ENCODE results near the gene PAQR8. TPM values are rescaled to one million over a fixed set of nuclear protein-coding genes. Genes with fewer than 3 reads are reported as not detected.
"Not testable (repeated sequence)": the region's sequence is repeated elsewhere in the genome, so short reads cannot be mapped to it uniquely, and the experiment has no call there.

Gene PAQR8
- total RNA-seq, 1 donor from 2014 or later: 21.2 TPM

- Mint-ChIP-seq H3K36me3 (no peaks in the 10 kb centered on the region), H3K4me1 (ENCODE audit: unreplicated experiment) (peaks cover 6% of the 10 kb centered on the region), H3K27ac (no peak overlapping the region), H3K4me3 (no peak overlapping the region), H3K27me3 (no peaks in the 10 kb centered on the region), H3K9me3 (no peaks in the 10 kb centered on the region)
- no peak for TF ChIP-seq CTCF (conservative IDR thresholded peaks at IDR 0.05)
- DNase-seq (ENCODE audit: extremely low spot score, unreplicated experiment): no peak
Observed at GRCh38 chr6:52423448-52423847, 61.5 kb downstream of the PAQR8 start.

DNA sequence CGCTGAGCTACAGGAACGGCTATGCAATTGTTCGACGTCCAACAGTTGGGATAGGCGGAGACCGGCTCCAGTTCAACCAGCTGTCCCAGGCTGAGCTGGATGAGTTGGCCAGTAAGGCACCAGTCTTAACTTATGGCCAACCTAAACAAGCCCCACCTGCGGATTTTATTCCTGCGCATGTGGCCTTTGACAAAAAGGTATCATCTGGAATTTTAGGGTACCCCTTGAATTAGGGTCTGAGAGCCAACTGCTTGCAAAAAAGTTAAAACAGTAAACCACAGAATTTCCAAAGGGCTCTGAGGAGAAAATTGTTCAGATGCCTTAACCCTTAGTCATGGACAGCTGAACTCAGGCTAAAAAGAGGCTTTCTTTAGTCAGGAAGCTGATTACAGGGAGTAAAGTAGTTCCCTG is 62.0 kb downstream of the PAQR8 start:
- Mint-ChIP-seq H3K4me3 (no peak overlapping the region), H3K9me3 (no peaks in the 10 kb centered on the region), H3K4me1 (ENCODE audit: unreplicated experiment) (peaks cover 6% of the 10 kb centered on the region), H3K36me3 (peaks cover 2% of the 10 kb centered on the region), H3K27me3 (no peaks in the 10 kb centered on the region), H3K27ac (no peak overlapping the region)
- no peak for TF ChIP-seq CTCF (conservative IDR thresholded peaks at IDR 0.05)
- no peak for DNase-seq (ENCODE audit: extremely low spot score, unreplicated experiment)

DNA sequence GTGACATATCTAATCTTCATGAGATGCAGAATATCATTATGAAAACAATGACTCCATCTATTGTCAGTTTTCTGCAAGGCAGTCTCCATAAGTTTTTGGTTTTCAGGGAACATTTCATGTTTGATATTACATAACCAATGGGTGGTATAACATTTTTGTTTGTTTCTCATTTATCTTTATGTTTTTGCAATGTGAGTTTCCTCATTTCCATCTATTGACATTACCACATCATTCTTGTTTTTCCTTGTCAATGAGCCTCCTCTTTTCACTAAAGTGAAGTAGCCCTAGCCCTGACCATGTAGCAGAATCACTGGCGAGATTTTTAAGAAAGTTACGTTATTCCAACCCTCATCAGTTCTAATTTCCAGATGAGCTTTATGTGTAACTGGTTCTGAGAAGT is 62.6 kb downstream of the PAQR8 start:
- no peak for DNase-seq (ENCODE audit: extremely low spot score, unreplicated experiment)
- Mint-ChIP-seq H3K27ac (no peak overlapping the region), H3K4me3 (no peak overlapping the region), H3K36me3 (peaks cover 7% of the 10 kb centered on the region), H3K9me3 (no peaks in the 10 kb centered on the region), H3K4me1 (ENCODE audit: unreplicated experiment) (peaks cover under 1% of the 10 kb centered on the region), H3K27me3 (no peaks in the 10 kb centered on the region)
- TF ChIP-seq CTCF (conservative IDR thresholded peaks at IDR 0.05): no peak

DNA sequence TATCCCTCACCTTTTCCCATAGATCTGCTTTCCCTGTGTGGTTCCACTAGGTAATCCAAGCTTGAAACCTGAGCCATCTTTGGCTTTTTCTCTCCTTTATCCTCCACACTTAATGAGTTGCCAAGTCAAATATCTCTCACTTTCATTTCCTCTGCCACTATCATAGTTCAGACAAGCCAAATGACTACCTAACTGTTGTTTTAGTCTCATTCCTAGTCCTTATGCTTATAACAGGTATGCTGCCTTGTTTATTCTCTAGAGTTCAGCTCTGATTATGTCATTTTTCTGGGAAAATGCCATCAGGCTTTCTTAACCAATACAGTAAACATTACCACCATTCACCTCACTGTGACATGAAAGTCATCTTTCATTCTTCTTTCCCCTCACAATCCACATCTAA is 64.7 kb downstream of the PAQR8 start:
- H3K9me3 Mint-ChIP-seq: no peaks in the 10 kb centered on the region
- H3K4me3 Mint-ChIP-seq: no peak overlapping the region
- peaks cover 24% of the 10 kb centered on the region for H3K36me3 Mint-ChIP-seq
- H3K27me3 Mint-ChIP-seq: no peaks in the 10 kb centered on the region
- no peak overlapping the region for H3K27ac Mint-ChIP-seq
- no peak for TF ChIP-seq CTCF (conservative IDR thresholded peaks at IDR 0.05)
- no peak for DNase-seq (ENCODE audit: extremely low spot score, unreplicated experiment)
- H3K4me1 Mint-ChIP-seq (ENCODE audit: unreplicated experiment): no peaks in the 10 kb centered on the region

GRCh38 chr6:52433294-52433693 is 71.3 kb downstream of the PAQR8 start:
- DNase-seq (ENCODE audit: extremely low spot score, unreplicated experiment); H3K27me3 Mint-ChIP-seq; H3K27ac Mint-ChIP-seq; H3K4me3 Mint-ChIP-seq; H3K4me1 Mint-ChIP-seq (ENCODE audit: unreplicated experiment); H3K9me3 Mint-ChIP-seq: not testable (repeated sequence)
- peaks cover 35% of the 10 kb centered on the region for H3K36me3 Mint-ChIP-seq

GRCh38 chr6:52435345-52435744 is 73.4 kb downstream of the PAQR8 start:
- no peaks in the 10 kb centered on the region for H3K4me1 Mint-ChIP-seq (ENCODE audit: unreplicated experiment)
- no peaks in the 10 kb centered on the region for H3K9me3 Mint-ChIP-seq
- H3K27me3 Mint-ChIP-seq: no peaks in the 10 kb centered on the region
- TF ChIP-seq CTCF (conservative IDR thresholded peaks at IDR 0.05): no peak
- H3K36me3 Mint-ChIP-seq: peaks cover 30% of the 10 kb centered on the region
- H3K27ac Mint-ChIP-seq: no peak overlapping the region
- no peak overlapping the region for H3K4me3 Mint-ChIP-seq
- no peak for DNase-seq (ENCODE audit: extremely low spot score, unreplicated experiment)
